HEK293 (cell line): ENCODE measurements around the gene TMUB1.

Source experiments
- CTCF ChIP-seq: fragments of 450-650 bp; formaldehyde crosslinking; IDR thresholded peaks from 2 replicates; pipeline ENCODE4 v1.5.1; 2016; ENCODE audit warnings: missing biosample characterization, missing genetic modification characterization
- IKZF3 ChIP-seq: fragments of 450-650 bp; IDR thresholded peaks from 2 replicates; pipeline ENCODE4 v1.5.0; 2018; ENCODE audit warnings: missing biosample characterization, mild to moderate bottlenecking, missing genetic modification characterization, moderate library complexity
- ZBTB11 ChIP-seq: fragments of 450-650 bp; formaldehyde crosslinking; conservative IDR thresholded peaks from 2 replicates; pipeline ENCODE4 v1.5.1; 2016; ENCODE audit warnings: low read depth, missing biosample characterization, missing genetic modification characterization
- ZBTB26 ChIP-seq: fragments of 450-650 bp; formaldehyde crosslinking; optimal IDR thresholded peaks from 2 replicates; pipeline ENCODE3; 2016; ENCODE audit warnings: missing biosample characterization, mild to moderate bottlenecking, missing genetic modification characterization
- ZFP37 ChIP-seq: fragments of 450-650 bp; formaldehyde crosslinking; IDR thresholded peaks from 2 replicates; pipeline ENCODE4 v1.5.1; 2016; ENCODE audit warnings: missing biosample characterization, missing genetic modification characterization
- ZNF239 ChIP-seq: fragments of 450-650 bp; formaldehyde crosslinking; IDR thresholded peaks from 2 replicates; pipeline ENCODE4 v1.5.1; 2016; ENCODE audit warnings: missing biosample characterization, missing genetic modification characterization
- ZNF274 ChIP-seq, 2 experiments: fragments of 200-500 bp in 1 of 2; fragments of 450-650 bp in 1 of 2; sonication (Bioruptor generic) in 1 of 2; formaldehyde crosslinking in 1 of 2; IDR thresholded peaks; 2 replicates each; pipeline versions ENCODE4 v1.5.1 to v1.6.1; 2014 to 2016; ENCODE audit warnings: borderline replicate concordance in 1 of 2, inconsistent platforms in 1 of 2, low read length in 1 of 2, missing biosample characterization in 1 of 2, missing genetic modification characterization in 1 of 2
- ZNF777 ChIP-seq: fragments of 450-650 bp; formaldehyde crosslinking; IDR thresholded peaks from 2 replicates; pipeline ENCODE4 v1.5.1; 2017; ENCODE audit warnings: missing biosample characterization, missing genetic modification characterization, borderline replicate concordance
- ZSCAN18 ChIP-seq: fragments of 450-650 bp; formaldehyde crosslinking; IDR thresholded peaks from 2 replicates; pipeline ENCODE4 v1.5.1; 2016; ENCODE audit warnings: missing biosample characterization, missing genetic modification characterization

- TF ChIP-seq ZBTB26 (tag by site-specific recombination) (no peak), ZNF274 (IDR thresholded peaks at IDR 0.05; ENCODE audit: low read length) (no peak), ZNF274 (tag by site-specific recombination; IDR thresholded peaks at IDR 0.05; ENCODE audit: borderline replicate concordance) (no peak), ZNF239 (tag by site-specific recombination) (no peak), CTCF (no peak), ZNF777 (tag by site-specific recombination) (no peak), ZBTB11 (tag by site-specific recombination) (no peak), IKZF3 (tag by site-specific recombination) (no peak), ZSCAN18 (no peak), ZFP37 (tag by site-specific recombination) (no peak)
These were observed 49.4 kb downstream of the TMUB1 start for GRCh38 chr7:151033864-151034249.
